CD4-positive, alpha-beta memory T cell (primary cell): Measurements from ENCODE around the gene SLC7A7. TPM values are rescaled to one million over a fixed set of nuclear protein-coding genes. Genes with fewer than 3 reads are reported as not detected.
"Not testable (repeated sequence)": the region's sequence is repeated elsewhere in the genome, so short reads cannot be mapped to it uniquely, and the experiment has no call there.

ENCODE experiments used
- CTCF ChIA-PET: fragments of 350-600 bp; sonication (Branson Sonifier 250); formaldehyde crosslinking; loops from one replicate; lab custom pipeline; 2021; ENCODE audit warnings: inconsistent platforms; ENCODE audit not compliant: partially characterized antibody; lab: Charles Lee
- POLR2A ChIA-PET: fragments of 350-600 bp; sonication (Branson Sonifier 250); formaldehyde crosslinking; loops from one replicate; lab custom pipeline; 2021; ENCODE audit not compliant: partially characterized antibody; lab: Charles Lee
- DNase-seq, 5 donors: peaks; one replicate each; pipeline versions ENCODE4 v3.0.0 to v3.0.0-alpha.2; 2020 to 2022; ENCODE audit warnings: mixed read lengths in 1 of 5
- H3K27ac ChIP-seq: one replicate; pipeline ENCODE4 v1.7.0; 2013; ENCODE audit warnings: low read depth, low read length
- H3K27me3 ChIP-seq: 2 replicates; pipeline ENCODE4 v1.7.0; 2013; ENCODE audit warnings: mild to moderate bottlenecking, low read length, moderate library complexity; ENCODE audit not compliant: insufficient read depth
- H3K36me3 ChIP-seq: 2 replicates; pipeline ENCODE4 v1.7.0; 2013; ENCODE audit warnings: mild to moderate bottlenecking, low read length, moderate library complexity; ENCODE audit not compliant: insufficient read depth
- H3K4me1 ChIP-seq: 2 replicates; pipeline ENCODE4 v1.7.0; 2013; ENCODE audit warnings: mild to moderate bottlenecking, low read length, moderate library complexity; ENCODE audit not compliant: insufficient read depth
- H3K4me3 ChIP-seq, 2 donors: one replicate each; pipeline ENCODE4 v1.7.0; 2013; ENCODE audit warnings: low read length in 2 of 2, mild to moderate bottlenecking in 1 of 2
- H3K9me3 ChIP-seq, 2 donors: one replicate each; pipeline ENCODE4 v1.7.0; 2013; ENCODE audit warnings: low read length in 2 of 2, control low read depth in 1 of 2; ENCODE audit not compliant: control insufficient read depth in 1 of 2
- H3K27ac Mint-ChIP-seq, 7 donors: one replicate each; pipeline ENCODE4 v1.8.0; 2020 to 2021; ENCODE audit warnings: mixed read lengths in 7 of 7, mild to moderate bottlenecking in 6 of 7, inconsistent platforms in 3 of 7, moderate library complexity in 3 of 7
- H3K27me3 Mint-ChIP-seq, 2 donors: one replicate each; pipeline ENCODE4 v1.8.0; 2020 to 2021; ENCODE audit warnings: mixed read lengths in 2 of 2
- H3K36me3 Mint-ChIP-seq, 2 donors: one replicate each; pipeline ENCODE4 v1.8.0; 2020 to 2021; ENCODE audit warnings: mixed read lengths in 2 of 2, inconsistent platforms in 1 of 2, mild to moderate bottlenecking in 1 of 2
- H3K4me1 Mint-ChIP-seq, 4 donors: one replicate each; pipeline ENCODE4 v1.8.0; 2020 to 2021; ENCODE audit warnings: mixed read lengths in 4 of 4, mild to moderate bottlenecking in 1 of 4
- H3K4me3 Mint-ChIP-seq, 8 donors: one replicate each; pipeline ENCODE4 v1.8.0; 2020 to 2021; ENCODE audit warnings: mixed read lengths in 8 of 8, mild to moderate bottlenecking in 7 of 8, moderate library complexity in 6 of 8, inconsistent platforms in 3 of 8
- H3K9me3 Mint-ChIP-seq, 8 donors: one replicate each; pipeline ENCODE4 v1.8.0; 2020 to 2021; ENCODE audit warnings: mixed read lengths in 8 of 8, mild to moderate bottlenecking in 5 of 8, inconsistent platforms in 3 of 8, moderate library complexity in 1 of 8
- intact Hi-C: fragments of 100-400 bp; cut with micrococcal nuclease; formaldehyde crosslinking; loops from one replicate; pipeline ENCODE4 v1.15.1; 2023
- polyA plus RNA-seq, 2 donors: library from polyadenylated mRNA; unstranded; fragments of 300-500 nt; fragmentation: Illumina TruSeq; gene quantifications; one replicate each; pipeline ENCODE4 v1.2.3, GENCODE V29; 2021
- total RNA-seq, 2 experiments: library from RNA; stranded (reverse); gene quantifications; one replicate each; pipeline ENCODE4 v1.2.3, GENCODE V29; 2021

The SLC7A7 gene
- total and polyA plus RNA-seq, 4 experiments from 2014 or later = 0.21 to 1.5 (median 0.72) TPM

DNA sequence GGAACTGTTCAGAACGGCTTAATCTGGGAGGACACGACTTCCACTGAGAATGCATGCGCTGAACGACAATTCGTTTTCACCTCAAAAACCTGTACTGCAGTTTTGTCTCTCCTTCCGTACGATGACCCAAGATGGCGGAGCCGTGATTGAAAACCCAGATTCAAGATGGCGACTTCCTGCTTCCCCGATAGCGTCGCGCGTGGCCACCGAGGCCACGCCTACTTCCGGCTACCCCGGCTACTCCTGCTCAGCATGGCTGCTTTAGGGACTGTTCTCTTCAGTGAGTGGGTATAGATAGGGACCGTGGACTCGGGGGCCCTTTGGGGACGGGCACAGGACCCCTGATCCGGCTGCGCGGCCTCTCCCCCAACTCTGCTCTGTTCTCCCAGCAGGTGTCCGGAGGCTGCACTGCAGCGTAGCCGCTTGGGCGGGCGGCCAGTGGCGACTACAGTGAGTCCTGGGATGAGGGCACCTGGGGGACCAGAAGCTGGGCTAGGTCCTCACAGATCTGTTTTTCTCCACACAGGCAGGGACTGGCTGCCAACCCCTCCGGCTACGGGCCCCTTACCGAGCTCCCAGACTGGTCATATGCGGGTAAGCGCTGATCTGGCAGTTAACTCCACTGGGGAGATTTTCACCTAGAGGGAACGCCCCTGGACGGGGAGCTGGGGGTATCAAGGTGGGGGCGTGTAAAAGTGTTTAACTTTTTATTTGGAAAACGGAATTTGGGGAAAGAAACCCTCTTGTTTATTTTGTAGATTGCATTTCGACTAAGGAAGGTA, 14.6 kb upstream of the SLC7A7 start, which contains the start of gene MRPL52:
Gene MRPL52 (plus strand): TSS at position 227 of the 782 bp plus-strand sequence. CDS start 26 bp downstream, at position 253.
- Histone ChIP-seq H3K27ac (peak within 1 kb of the TSS; percentile 85), H3K36me3 (peaks cover 7% of the 10 kb centered on the region), H3K4me1 (peaks cover 18% of the 10 kb centered on the region), H3K4me3 (peak within 1 kb of the TSS; percentile 80 to 85), H3K9me3 (no peaks in the 10 kb centered on the region), H3K27me3 (no peaks in the 10 kb centered on the region)
- intact Hi-C loops = loop anchor here (1.0 to 5.0 kb wide), 7 partner anchors 41 to 259 kb away; partner anchors contain the start of genes DAD1, LRP10, OXA1L and PRMT5
- CTCF ChIA-PET = interaction anchor here (0.8 to 13.9 kb wide), 11 partner anchors 11 to 259 kb away, joined by 3 to 403 read pairs (median 4); partner anchors contain the start of genes CDH24, DAD1 and RBM23
- peaks cover 0 to 3% (median 0%) of the 10 kb centered on the region in 8 donors for H3K9me3 Mint-ChIP-seq
- peak within 1 kb of the TSS; percentile 91 to 96 (median 92) for H3K4me3 Mint-ChIP-seq
- peaks cover 17 to 32% (median 24%) of the 10 kb centered on the region in 4 donors for H3K4me1 Mint-ChIP-seq
- H3K27me3 Mint-ChIP-seq = peaks cover 0 to 1% of the 10 kb centered on the region in 2 donors
- POLR2A ChIA-PET = interaction anchor here (0.7 to 2.5 kb wide), 22 partner anchors 10 to 273 kb away, joined by 3 to 19 read pairs (median 4); partner anchors contain the start of genes ACIN1, C14orf119, DAD1 and HAUS4
- H3K36me3 Mint-ChIP-seq = peaks cover 15 to 27% of the 10 kb centered on the region in 2 donors
- H3K27ac Mint-ChIP-seq = peak within 1 kb of the TSS; percentile 96 to 99 (median 98)
- peak; percentile 86 to 93 (median 88) for DNase-seq

DNA sequence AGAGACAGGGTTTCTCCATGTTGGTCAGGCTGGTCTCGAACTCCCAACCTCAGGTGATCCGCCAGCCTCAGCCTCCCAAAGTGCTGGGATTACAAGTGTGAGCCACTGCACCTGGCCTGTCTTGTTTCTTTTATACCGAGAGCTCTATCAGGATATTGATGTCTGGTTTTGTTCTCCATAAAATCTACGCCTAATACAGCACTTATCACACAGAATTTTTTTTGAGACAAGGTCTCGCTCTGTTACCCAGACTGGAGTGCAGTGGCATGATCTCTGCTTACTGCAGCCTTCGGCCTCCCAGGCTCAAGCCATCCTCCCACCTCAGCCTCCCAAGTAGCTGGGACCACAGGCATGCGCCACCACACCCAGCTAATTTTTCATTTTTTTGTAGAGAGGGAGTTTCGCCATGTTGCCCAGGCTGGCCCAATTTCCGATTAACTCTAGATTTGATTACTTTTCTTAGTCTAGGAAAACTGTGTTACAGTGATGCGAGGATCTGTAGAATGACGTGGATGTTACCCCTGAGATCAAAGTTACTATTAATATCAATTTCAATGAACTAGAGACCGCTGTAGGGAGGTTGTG, 13.9 kb upstream of the SLC7A7 start:
- Mint-ChIP-seq H3K4me1 (peaks cover 17 to 38% (median 27%) of the 10 kb centered on the region in 4 donors), H3K36me3 (peaks cover 11 to 24% of the 10 kb centered on the region in 2 donors), H3K27ac (peak overlapping the region; percentile 96 to 99 (median 98)), H3K4me3 (peak overlapping the region; percentile 91 to 96 (median 92))
- Histone ChIP-seq H3K4me1 (peaks cover 24% of the 10 kb centered on the region), H3K27ac (peak overlapping the region; percentile 85), H3K4me3 (peak overlapping the region; percentile 80 to 85)
- not testable (repeated sequence) for H3K27me3 ChIP-seq, H3K9me3 Mint-ChIP-seq, H3K27me3 Mint-ChIP-seq, H3K9me3 ChIP-seq, H3K36me3 ChIP-seq, DNase-seq
- intact Hi-C loops = loop anchor here (1.0 to 5.0 kb wide), 7 partner anchors 42 to 258 kb away; partner anchors contain the start of genes DAD1, LRP10, OXA1L and PRMT5
- ChIA-PET CTCF (interaction anchor here (0.8 to 13.9 kb wide), 3 partner anchors 28 to 258 kb away, joined by 3 to 403 read pairs (median 4); no protein-coding TSS in a partner anchor), POLR2A (interaction anchor here (0.7 to 2.5 kb wide), 11 partner anchors 8 to 266 kb away, joined by 3 to 19 read pairs (median 5); partner anchors contain the start of genes ACIN1, C14orf119, LRP10 and OXA1L)

DNA sequence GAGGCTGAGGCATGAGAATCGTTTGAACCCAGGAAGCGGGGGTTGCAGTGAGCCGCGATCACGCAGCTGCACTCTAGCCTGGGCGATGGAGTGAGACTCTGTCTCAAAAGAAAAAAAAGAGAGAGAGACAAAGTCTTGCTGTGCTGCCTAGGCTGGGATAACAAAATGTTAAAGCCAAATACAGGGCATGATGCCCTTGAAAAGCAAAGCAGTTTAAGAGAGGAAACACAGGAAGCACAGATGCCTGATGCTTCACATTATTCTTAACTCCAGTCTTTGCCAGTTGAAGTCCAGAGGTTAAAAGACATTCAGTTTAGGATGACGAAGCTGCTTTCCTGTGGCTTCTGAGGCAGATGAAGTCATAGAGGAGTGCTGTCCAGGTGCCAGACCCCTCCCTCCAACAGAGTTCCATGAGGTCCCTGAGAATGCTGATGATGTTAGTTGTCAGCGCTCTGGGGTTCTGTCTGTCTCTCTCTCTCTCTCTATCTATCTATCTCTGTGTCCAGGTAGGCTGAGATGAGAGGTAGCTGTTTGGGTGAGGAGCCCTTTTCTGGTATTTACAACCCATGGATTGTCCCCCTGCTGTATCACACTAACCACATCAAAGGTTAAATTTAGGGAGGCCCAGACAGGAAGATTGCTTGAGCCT, 9.6 kb upstream of the SLC7A7 start:
- H3K4me3 ChIP-seq = no peak overlapping the region
- Mint-ChIP-seq H3K9me3 (peaks cover 0 to 3% (median 0%) of the 10 kb centered on the region in 8 donors), H3K36me3 (peaks cover 0 to 5% of the 10 kb centered on the region in 2 donors), H3K4me1 (peaks cover 11 to 31% (median 18%) of the 10 kb centered on the region in 4 donors), H3K4me3 (peak overlapping the region in 3 of 8 donors; percentile 17 to 61 (median 39)), H3K27ac (peak overlapping the region in 2 of 7 donors; percentile 30 to 65), H3K27me3 (peaks cover 6 to 12% of the 10 kb centered on the region in 2 donors)
- peaks cover 12% of the 10 kb centered on the region for H3K4me1 ChIP-seq
- no peaks in the 10 kb centered on the region for H3K9me3 ChIP-seq
- H3K36me3 ChIP-seq = no peaks in the 10 kb centered on the region
- ChIA-PET CTCF (interaction anchor here (0.6 to 13.9 kb wide), 16 partner anchors 9 to 254 kb away, joined by 3 to 403 read pairs (median 16); partner anchors contain the start of genes AJUBA, LRP10, MMP14 and PRMT5), POLR2A (interaction anchor here (0.9 to 1.0 kb wide), 3 partner anchors 158 to 268 kb away, joined by 3 read pairs; partner anchors contain the start of gene AJUBA)
- intact Hi-C loops = loop anchor here (5.0 kb wide), 2 partner anchors 92 to 232 kb away; partner anchors contain the start of genes CDH24 and RBM23
- DNase-seq = peak in 1 of 5 donors; percentile 11
- no peaks in the 10 kb centered on the region for H3K27me3 ChIP-seq
- no peak overlapping the region for H3K27ac ChIP-seq

DNA sequence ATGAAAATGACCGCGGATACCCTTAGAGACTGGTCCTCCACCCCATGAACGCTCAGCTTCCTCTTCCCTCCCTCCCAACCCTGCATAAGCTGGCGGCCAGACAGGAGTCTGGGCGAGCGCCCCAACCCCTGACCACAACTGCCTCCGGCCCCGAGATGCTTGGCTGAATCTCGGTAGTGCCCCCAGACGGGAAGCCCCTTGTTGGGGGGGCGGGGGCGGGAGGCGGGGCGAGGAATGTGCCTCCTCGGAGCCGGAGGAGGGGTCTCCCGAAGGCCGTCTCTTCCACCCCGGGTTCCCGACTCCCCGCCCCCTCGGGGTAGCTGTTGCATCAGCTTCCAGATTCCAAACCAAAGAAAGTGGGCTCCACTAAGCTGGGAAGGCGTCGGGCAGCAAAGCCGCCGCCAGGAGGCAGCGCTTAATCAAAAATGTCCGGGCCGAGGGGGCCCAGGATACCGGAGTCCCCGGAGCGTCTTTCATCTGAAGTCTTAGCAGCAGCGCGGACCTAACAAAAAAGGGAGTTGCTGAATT, 7.4 kb upstream of the SLC7A7 start:
- H3K9me3 Mint-ChIP-seq = no peaks in the 10 kb centered on the region
- peak overlapping the region; percentile 20 to 77 (median 66) for H3K4me3 Mint-ChIP-seq
- H3K27ac ChIP-seq = no peak overlapping the region
- ChIA-PET POLR2A (interaction anchor here (0.5 to 2.5 kb wide), 14 partner anchors 12 to 477 kb away, joined by 3 to 15 read pairs (median 6); partner anchors contain the start of genes DAD1, OXA1L and RBM23), CTCF (interaction anchor here (0.9 to 13.9 kb wide), 34 partner anchors 8 to 266 kb away, joined by 3 to 403 read pairs (median 7); partner anchors contain the start of genes AJUBA, CDH24, DAD1 and LRP10)
- peaks cover 6 to 22% (median 12%) of the 10 kb centered on the region in 4 donors for H3K4me1 Mint-ChIP-seq
- H3K27me3 Mint-ChIP-seq = peaks cover 6 to 16% of the 10 kb centered on the region in 2 donors
- DNase-seq = peak; percentile 63 to 70 (median 66)
- H3K36me3 ChIP-seq = no peaks in the 10 kb centered on the region
- intact Hi-C loops = loop anchor here (1.0 to 5.0 kb wide), 4 partner anchors 31 to 235 kb away; partner anchors contain the start of gene CDH24
- peaks cover 7% of the 10 kb centered on the region for H3K4me1 ChIP-seq
- H3K4me3 ChIP-seq = peak overlapping the region in 1 of 2 donors; percentile 27
- H3K27me3 ChIP-seq = no peaks in the 10 kb centered on the region
- no peaks in the 10 kb centered on the region for H3K9me3 ChIP-seq
- peak overlapping the region in 2 of 7 donors; percentile 19 to 43 for H3K27ac Mint-ChIP-seq
- H3K36me3 Mint-ChIP-seq = no peaks in the 10 kb centered on the region

DNA sequence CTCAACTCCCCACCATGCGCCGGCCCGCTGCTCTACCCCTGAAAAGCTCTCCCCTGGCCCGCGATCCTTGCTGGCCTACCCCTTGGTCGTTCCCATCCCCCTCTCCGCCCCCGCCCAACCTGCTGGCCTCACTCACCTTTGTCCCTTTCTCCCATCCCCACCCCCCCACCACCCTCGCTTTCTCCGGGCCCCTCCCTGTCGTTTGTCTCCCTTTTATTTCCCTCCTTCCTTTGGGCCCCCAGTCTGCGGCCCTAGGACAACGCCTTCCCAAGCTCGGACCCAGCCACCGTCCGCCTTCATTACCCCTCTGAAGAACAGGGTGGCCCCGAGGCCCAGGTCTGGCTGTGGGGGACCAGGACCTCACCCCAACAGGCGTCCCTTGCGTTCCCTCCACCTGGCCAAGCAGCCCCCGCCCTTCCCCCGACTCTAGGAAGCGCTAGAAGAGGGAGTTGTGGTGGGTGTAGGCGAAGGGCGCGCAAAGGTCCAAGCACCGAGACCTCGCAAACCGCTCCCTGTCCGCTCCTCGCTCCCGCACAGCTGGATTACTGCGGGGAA, 6.9 kb upstream of the SLC7A7 start:
- H3K36me3 ChIP-seq = no peaks in the 10 kb centered on the region
- no peaks in the 10 kb centered on the region for H3K27me3 ChIP-seq
- peaks cover 7% of the 10 kb centered on the region for H3K4me1 ChIP-seq
- DNase-seq = no peak
- Mint-ChIP-seq H3K27ac (peak overlapping the region in 1 of 7 donors; percentile 19), H3K9me3 (no peaks in the 10 kb centered on the region), H3K4me3 (peak overlapping the region in 5 of 8 donors; percentile 31 to 75 (median 42)), H3K4me1 (peaks cover 6 to 22% (median 12%) of the 10 kb centered on the region in 4 donors), H3K36me3 (no peaks in the 10 kb centered on the region), H3K27me3 (peaks cover 6 to 16% of the 10 kb centered on the region in 2 donors)
- CTCF ChIA-PET = interaction anchor here (0.9 to 13.9 kb wide), 27 partner anchors 9 to 265 kb away, joined by 3 to 403 read pairs (median 7); partner anchors contain the start of genes CDH24, DAD1, LRP10 and MMP14
- H3K4me3 ChIP-seq = peak overlapping the region in 1 of 2 donors; percentile 27
- POLR2A ChIA-PET = interaction anchor here (0.5 to 2.5 kb wide), 12 partner anchors 31 to 478 kb away, joined by 3 to 15 read pairs (median 7); partner anchors contain the start of genes DAD1, OXA1L and RBM23
- no peaks in the 10 kb centered on the region for H3K9me3 ChIP-seq
- H3K27ac ChIP-seq = no peak overlapping the region
- intact Hi-C loops = loop anchor here (5.0 kb wide), 1 partner anchor 235 kb away; the partner anchor contains the start of gene CDH24
